Measurements from ENCODE around the gene RHBDL1.

RHBDL1 gene

GRCh38 chr16:658679-659571 lies 16.5 kb upstream of the RHBDL1 start:
- DNase-seq, result no peak

DNA sequence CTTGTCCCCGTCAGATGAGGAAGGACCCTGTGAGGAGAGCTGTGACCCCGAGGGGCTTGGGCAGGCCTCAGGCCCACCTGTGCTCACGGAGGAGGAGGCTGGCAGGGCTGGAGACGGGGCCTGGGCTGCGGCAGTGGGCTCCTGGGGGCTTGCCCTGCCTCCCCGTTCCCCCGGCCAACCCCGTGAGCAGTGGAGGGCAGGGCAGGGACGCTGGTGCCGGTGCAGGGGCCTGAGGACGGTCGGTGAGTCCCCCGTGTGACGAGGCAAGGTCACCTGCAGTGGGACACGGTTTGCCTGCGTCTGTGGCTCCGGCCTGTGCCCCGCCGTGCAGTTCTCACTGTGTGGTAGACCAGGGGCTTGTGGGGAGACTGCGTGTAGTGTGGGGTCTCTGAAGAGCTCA lies 15.9 kb upstream of the RHBDL1 start:
- DNase-seq, result no peak

- no peak for DNase-seq
Measured at GRCh38 chr16:660132-660458, 15.4 kb upstream of the RHBDL1 start.

- no peak for DNase-seq
Measured at GRCh38 chr16:660459-661183, 14.8 kb upstream of the RHBDL1 start.

GRCh38 chr16:661184-661821 lies 14.2 kb upstream of the RHBDL1 start:
- DNase-seq, result no peak

GRCh38 chr16:662095-662494 lies 13.4 kb upstream of the RHBDL1 start:
- DNase-seq, result no peak

DNA sequence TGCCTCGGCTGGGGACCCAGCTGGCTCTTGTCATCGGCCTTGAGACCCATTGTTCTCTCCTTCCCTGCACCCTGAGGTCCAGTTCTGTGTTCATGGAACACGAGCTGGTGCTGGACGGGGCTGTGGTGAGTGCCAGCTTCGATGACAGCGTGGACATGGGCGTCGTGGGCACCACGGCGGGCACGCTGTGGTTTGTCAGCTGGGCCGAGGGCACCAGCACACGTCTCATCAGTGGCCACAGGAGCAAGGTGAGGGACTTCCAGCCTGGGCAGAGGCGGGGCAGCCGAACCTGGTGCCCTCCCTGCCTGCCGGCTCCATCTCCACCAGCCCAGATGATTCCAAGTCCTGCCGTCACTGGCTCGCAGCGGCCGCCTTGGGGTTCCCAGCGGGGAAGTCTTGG lies 12.9 kb upstream of the RHBDL1 start:
- no peak for DNase-seq

DNA sequence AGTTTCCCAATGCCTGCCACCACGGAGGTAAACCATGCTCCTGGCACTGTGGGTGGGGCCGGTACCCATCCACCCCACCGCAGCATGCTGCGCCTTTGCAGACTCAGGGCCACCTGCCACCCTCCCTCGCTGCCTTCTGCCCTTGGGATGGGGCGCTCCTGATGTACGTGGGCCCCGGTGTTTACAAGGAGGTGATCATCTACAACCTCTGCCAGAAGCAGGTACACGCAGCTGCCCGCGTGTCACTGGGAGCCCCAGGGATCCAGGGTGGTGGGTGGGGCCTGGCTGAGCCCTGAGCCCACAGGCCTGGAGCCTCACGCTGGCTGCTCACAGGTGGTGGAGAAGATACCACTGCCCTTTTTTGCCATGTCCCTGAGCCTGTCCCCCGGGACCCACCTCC lies 8.9 kb upstream of the RHBDL1 start:
- DNase-seq, result no peak

GRCh38 chr16:667113-667779 lies 8.2 kb upstream of the RHBDL1 start:
- no peak for DNase-seq

GRCh38 chr16:667780-668518 lies 7.5 kb upstream of the RHBDL1 start, which contains the start of gene RHOT2:
TSS of gene RHOT2 (plus strand) at chr16:668132. CDS start at chr16:668200, 68 bp downstream.
- peak; percentile 72 for DNase-seq

DNA sequence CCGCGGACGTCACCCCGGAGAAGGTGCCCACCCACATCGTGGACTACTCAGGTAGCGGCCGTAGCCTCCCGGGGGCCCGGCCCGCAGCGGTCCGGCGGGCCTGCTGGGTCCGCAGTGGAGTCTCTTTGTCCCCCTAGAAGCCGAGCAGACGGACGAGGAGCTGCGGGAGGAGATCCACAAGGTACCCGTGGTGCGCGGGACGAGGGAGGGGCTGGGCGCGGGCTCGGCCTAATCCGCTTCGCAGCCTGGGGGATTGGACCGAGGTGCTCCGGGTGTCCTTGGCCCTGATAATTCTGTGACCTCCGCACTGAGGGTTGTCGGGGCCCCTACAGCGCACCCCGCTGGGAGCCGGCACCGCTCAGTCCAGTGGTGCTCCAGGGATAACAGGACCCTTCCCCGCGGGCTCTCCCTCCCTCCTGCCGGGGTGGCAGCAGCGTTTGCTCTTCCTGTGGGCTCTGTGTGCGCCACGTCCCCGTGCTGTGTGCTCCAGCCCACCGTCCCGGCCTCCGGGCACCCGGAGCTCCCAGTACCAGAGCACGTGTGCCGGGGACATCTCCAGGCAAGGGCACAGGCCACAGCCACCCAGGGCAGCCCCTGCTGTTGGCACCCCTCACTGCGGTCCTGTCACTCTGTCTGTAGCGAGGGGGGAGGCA lies 6.8 kb upstream of the RHBDL1 start:
- DNase-seq, result no peak

- DNase-seq, result no peak
Measured at GRCh38 chr16:669666-670065, 5.8 kb upstream of the RHBDL1 start.

GRCh38 chr16:670485-671352 lies 4.8 kb upstream of the RHBDL1 start:
- DNase-seq, result no peak

DNA sequence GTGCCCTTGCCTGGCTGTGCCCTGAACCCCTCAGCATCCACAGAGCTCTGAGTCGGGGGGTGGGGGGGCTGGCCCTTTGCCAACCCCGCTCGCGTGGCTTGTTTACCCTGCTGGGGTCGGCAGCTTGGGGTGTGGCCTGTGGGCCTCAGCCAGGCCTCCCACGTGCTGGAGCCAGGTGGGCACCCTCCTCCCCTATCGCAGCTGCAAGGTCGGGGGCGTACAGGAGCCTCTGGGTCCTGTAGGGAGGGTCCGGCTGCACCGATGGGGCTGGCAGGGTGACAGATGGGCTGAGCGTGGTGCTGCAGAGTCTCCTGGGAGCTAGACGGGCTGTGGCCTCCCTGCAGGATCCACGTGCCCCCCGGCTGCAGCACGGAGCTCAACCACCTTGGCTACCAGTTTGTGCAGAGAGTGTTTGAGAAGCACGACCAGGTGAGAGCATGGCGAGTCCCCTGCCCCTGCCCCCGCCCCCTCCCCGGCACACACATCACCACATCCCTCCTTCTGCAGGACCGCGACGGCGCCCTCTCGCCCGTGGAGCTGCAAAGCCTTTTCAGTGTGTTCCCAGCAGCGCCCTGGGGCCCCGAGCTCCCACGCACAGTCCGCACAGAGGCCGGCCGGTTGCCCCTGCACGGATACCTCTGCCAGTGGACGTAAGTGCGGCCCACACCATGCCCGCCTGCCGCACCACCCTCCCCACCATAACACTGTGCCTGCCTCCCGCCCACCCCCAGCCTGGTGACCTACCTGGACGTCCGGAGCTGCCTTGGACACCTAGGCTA lies 3.9 kb upstream of the RHBDL1 start:
- DNase-seq, result no peak

- DNase-seq, result no peak
Measured at GRCh38 chr16:672371-672770, 3.1 kb upstream of the RHBDL1 start.

- DNase-seq, result no peak
Measured at GRCh38 chr16:672851-673250, 2.6 kb upstream of the RHBDL1 start.

- DNase-seq, result no peak
Measured at GRCh38 chr16:673399-673991, 2.0 kb upstream of the RHBDL1 start.

- DNase-seq, result no peak
Measured at GRCh38 chr16:674214-674881, 1.1 kb upstream of the RHBDL1 start.
